ENCODE data around the gene PHC2. TPM values are rescaled to one million over a fixed set of nuclear protein-coding genes. Genes with fewer than 3 reads are reported as not detected.

The PHC2 gene
- total RNA-seq, 4 donors from 2014 or later, result 52.7 to 68.9 (median 59.8) TPM

DNA sequence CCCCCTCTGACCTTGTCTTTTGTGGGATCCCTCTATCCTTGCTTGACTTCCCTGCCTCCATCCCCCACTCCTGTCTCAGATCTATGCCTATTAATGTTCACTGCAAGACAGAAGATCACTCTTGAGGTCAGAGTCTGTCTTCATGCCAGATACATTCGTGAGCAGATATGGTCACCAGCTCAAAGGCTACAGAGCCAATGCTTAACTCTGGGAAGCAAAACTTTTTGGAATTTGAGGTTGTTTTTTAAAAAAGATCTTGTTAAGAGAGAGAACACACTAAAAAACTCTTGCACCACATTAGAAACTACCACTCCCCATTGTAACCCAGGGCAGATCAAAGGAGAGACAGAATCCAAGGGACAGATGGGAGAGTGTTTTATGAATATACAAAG, 92.9 kb downstream of the PHC2 start:
- TF ChIP-seq POLR2AphosphoS5 (IDR thresholded peaks at IDR 0.05), result peak in 1 of 3 donors; percentile 7
- TF ChIP-seq, protein P1, sequence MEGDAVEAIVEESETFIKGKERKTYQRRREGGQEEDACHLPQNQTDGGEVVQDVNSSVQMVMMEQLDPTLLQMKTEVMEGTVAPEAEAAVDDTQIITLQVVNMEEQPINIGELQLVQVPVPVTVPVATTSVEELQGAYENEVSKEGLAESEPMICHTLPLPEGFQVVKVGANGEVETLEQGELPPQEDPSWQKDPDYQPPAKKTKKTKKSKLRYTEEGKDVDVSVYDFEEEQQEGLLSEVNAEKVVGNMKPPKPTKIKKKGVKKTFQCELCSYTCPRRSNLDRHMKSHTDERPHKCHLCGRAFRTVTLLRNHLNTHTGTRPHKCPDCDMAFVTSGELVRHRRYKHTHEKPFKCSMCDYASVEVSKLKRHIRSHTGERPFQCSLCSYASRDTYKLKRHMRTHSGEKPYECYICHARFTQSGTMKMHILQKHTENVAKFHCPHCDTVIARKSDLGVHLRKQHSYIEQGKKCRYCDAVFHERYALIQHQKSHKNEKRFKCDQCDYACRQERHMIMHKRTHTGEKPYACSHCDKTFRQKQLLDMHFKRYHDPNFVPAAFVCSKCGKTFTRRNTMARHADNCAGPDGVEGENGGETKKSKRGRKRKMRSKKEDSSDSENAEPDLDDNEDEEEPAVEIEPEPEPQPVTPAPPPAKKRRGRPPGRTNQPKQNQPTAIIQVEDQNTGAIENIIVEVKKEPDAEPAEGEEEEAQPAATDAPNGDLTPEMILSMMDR (IDR thresholded peaks at IDR 0.05), result no peak
- no peak for TF ChIP-seq POLR2A (IDR thresholded peaks at IDR 0.05)
- no peak for TF ChIP-seq EP300 (IDR thresholded peaks at IDR 0.05; ENCODE audit: low read depth)
- H3K36me3 ChIP-seq, result no peaks in the 10 kb centered on the region
- peaks cover 61 to 98% (median 94%) of the 10 kb centered on the region in 4 donors for H3K4me1 ChIP-seq
- in situ Hi-C loops (cut with MboI; ENCODE audit: low pct_ligation_motif_present in 1 of 4, low pct_unique_long_range_greater_than_20kb in 1 of 4, low sequenced_read_pairs in 3 of 4) (no loop called here), intact Hi-C loops (cut with DNase I; ENCODE audit: low total_unique reads) (no loop called here)
- H3K4me3 ChIP-seq, result no peak overlapping the region
- H3K27me3 ChIP-seq, result no peaks in the 10 kb centered on the region
- whole genome bisulfite sequencing, 2 donors (ENCODE audit: low coverage in 1 of 2), result 45% methylated on average over 1 of the region's 1 CpG; no CpG with 5 or more reads in 1 of the 2 donors
- no peak for DNase-seq
- no peaks in the 10 kb centered on the region for H3K9me3 ChIP-seq
- H3K27ac ChIP-seq, result peak overlapping the region; percentile 95 to 99 (median 98)

DNA sequence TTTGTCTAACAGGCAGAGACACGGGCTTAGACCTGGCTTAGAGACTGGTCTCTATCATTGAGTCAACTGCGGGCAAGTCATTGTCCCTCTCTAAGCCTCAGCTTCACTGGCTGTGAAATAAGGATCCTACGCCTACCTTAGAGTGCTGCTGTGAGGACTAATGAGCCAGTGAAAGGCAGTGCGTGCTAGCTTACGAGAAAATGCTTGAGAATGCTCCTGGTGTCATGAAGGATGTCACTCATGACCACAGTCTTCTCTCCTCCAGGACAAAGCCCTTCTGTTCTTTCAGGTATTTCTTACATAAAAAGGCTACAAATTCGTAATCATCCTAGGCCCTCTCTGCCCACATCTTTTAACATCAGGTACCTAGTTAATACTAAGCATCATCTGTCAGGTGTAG, 93.5 kb downstream of the PHC2 start:
- H3K4me1 ChIP-seq, result peaks cover 55 to 98% (median 88%) of the 10 kb centered on the region in 4 donors
- no peaks in the 10 kb centered on the region for H3K9me3 ChIP-seq
- H3K36me3 ChIP-seq, result peaks cover 0 to under 1% (median 0%) of the 10 kb centered on the region in 4 donors
- WGBS, 2 donors (ENCODE audit: low coverage in 1 of 2), result 87 to 96% methylated on average over 3 to 6 of the region's 6 CpGs
- H3K27me3 ChIP-seq, result no peaks in the 10 kb centered on the region
- in situ Hi-C loops (cut with MboI; ENCODE audit: low pct_ligation_motif_present in 1 of 4, low pct_unique_long_range_greater_than_20kb in 1 of 4, low sequenced_read_pairs in 3 of 4), result no loop called here
- peak overlapping the region; percentile 95 to 99 (median 98) for H3K27ac ChIP-seq
- TF ChIP-seq, protein P1 (IDR thresholded peaks at IDR 0.05), result no peak
- TF ChIP-seq POLR2AphosphoS5 (IDR thresholded peaks at IDR 0.05) (no peak), POLR2A (IDR thresholded peaks at IDR 0.05) (no peak), EP300 (IDR thresholded peaks at IDR 0.05; ENCODE audit: low read depth) (no peak)
- no peak for DNase-seq
- intact Hi-C loops (cut with DNase I; ENCODE audit: low total_unique reads), result no loop called here
- no peak overlapping the region for H3K4me3 ChIP-seq

DNA sequence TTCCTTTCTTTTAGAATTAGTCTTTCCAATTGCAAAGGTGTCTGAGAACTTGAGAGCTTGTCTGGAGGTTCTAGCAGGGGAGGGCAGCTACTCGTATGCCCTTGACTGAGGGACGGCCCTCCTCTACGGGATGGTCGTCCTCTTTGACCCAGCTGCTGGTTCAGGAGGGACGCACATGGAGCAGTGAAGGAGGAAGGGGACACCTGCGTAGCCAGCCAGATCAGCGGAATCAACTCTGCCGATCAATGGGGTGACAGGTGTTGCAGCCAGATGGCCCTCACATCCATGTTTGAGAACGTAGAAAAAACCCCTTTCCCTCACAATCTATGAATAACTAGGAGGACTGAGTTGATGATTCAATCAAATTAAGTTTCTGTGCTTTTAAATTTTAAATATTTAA, 94.3 kb downstream of the PHC2 start:
- 79 to 88% methylated on average over 9 of the region's 9 CpGs for WGBS, 2 donors (ENCODE audit: low coverage in 1 of 2)
- Histone ChIP-seq H3K36me3 (peaks cover 0 to 8% (median 2%) of the 10 kb centered on the region in 4 donors), H3K4me3 (no peak overlapping the region), H3K27me3 (no peaks in the 10 kb centered on the region), H3K27ac (peak overlapping the region; percentile 95 to 99 (median 98)), H3K9me3 (no peaks in the 10 kb centered on the region), H3K4me1 (peaks cover 46 to 96% (median 80%) of the 10 kb centered on the region in 4 donors)
- intact Hi-C loops (cut with DNase I; ENCODE audit: low total_unique reads), result no loop called here
- DNase-seq, result no peak
- in situ Hi-C loops (cut with MboI; ENCODE audit: low pct_ligation_motif_present in 1 of 4, low pct_unique_long_range_greater_than_20kb in 1 of 4, low sequenced_read_pairs in 3 of 4), result no loop called here
- TF ChIP-seq, protein P1 (IDR thresholded peaks at IDR 0.05), result no peak
- TF ChIP-seq EP300 (IDR thresholded peaks at IDR 0.05; ENCODE audit: low read depth) (no peak), POLR2A (IDR thresholded peaks at IDR 0.05) (no peak), POLR2AphosphoS5 (IDR thresholded peaks at IDR 0.05) (no peak)

DNA sequence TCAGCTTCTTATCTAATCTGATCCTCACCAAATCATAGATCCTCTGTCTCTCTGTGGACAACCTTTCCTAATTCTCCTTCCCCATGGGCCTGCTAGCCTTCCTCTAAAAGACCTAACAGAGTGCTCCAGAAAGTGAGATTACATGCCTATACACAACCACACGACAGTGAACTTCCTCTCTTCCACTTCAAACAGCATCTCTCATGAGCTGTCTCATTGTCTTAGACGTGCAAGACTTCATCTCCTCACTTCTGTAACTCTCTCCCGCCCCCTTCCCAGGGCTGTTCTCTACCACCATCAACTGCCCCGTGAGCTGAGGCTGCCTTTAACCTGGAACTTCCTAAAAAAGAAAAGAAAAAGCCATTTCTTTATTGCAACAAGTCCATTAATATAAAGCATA, 95.9 kb downstream of the PHC2 start:
- 44 to 58% methylated on average over 4 of the region's 4 CpGs for WGBS, 2 donors (ENCODE audit: low coverage in 1 of 2)
- in situ Hi-C loops (cut with MboI; ENCODE audit: low pct_ligation_motif_present in 1 of 4, low pct_unique_long_range_greater_than_20kb in 1 of 4, low sequenced_read_pairs in 3 of 4) (no loop called here), intact Hi-C loops (cut with DNase I; ENCODE audit: low total_unique reads) (no loop called here)
- Histone ChIP-seq H3K27me3 (no peaks in the 10 kb centered on the region), H3K4me1 (peaks cover 32 to 80% (median 64%) of the 10 kb centered on the region in 4 donors), H3K9me3 (no peaks in the 10 kb centered on the region), H3K36me3 (peaks cover 0 to 19% (median 11%) of the 10 kb centered on the region in 4 donors), H3K27ac (peak overlapping the region; percentile 61 to 98 (median 96)), H3K4me3 (no peak overlapping the region)
- TF ChIP-seq EP300 (IDR thresholded peaks at IDR 0.05; ENCODE audit: low read depth) (no peak), POLR2AphosphoS5 (IDR thresholded peaks at IDR 0.05) (peak in 1 of 3 donors; percentile 9), POLR2A (IDR thresholded peaks at IDR 0.05) (no peak)
- TF ChIP-seq, protein P1 (IDR thresholded peaks at IDR 0.05), result no peak
- DNase-seq, result no peak
